ENCODE results near the gene HIP1.
"Not testable (repeated sequence)": the region's sequence is repeated elsewhere in the genome, so short reads cannot be mapped to it uniquely, and the experiment has no call there.

Gene HIP1

DNA sequence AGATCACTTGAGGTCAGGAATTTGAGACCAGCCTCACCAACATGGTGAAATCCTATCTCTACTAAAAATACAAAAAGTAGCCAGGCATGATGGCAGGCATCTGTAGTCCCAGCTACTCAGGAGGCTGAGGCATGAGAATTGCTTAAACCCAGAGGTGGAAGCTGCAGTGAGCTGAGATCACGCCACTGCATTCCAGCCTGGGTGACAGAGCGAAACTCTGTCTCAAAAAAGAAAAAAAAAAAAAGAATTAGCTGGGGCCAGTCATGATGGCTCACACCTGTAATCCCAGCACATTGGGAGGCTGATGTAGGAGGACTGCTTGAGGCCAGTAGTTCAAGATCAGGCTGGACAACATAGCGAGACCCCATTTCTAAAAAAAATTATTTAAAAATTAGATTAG lies 21.0 kb downstream of the HIP1 start:
- in situ Hi-C loops (cut with HindIII; ENCODE audit: low sequenced_read_pairs): not testable (repeated sequence)

DNA sequence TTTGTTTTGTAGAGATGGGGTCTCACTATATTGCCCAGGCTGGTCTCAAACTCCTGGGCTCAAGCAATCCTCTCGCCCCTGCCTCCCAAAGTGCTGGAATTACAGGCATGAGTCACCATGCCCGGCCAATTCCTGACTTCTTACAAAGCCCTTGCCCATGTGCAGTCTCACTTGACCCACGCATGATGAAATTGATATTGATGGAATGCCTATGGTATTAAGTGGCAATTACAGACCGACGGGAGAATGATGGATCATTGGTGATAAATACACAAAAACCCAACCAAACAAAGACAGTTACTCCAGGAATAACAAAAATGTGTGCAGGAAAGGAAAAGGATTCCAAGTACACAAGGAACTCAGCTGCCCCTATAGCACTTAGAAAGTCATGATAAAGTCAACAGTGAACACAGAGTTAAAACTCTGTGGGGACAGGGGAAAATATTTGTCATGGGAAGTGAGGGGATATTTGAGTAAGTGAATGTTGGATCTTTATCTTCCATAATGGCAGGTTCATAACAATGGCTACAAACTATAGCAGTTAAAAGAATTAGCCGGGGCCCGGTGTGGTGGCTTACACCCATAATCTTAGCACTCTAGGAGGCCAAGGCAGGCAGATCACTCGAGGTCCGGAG lies 21.6 kb downstream of the HIP1 start:
- in situ Hi-C loops (cut with HindIII; ENCODE audit: low sequenced_read_pairs): no loop called here

- in situ Hi-C loops (cut with HindIII; ENCODE audit: low sequenced_read_pairs): no loop called here
Measured at GRCh38 chr7:75715864-75716263, 22.9 kb downstream of the HIP1 start.

GRCh38 chr7:75712517-75713361 lies 26.0 kb downstream of the HIP1 start:
- in situ Hi-C loops (cut with HindIII; ENCODE audit: low sequenced_read_pairs): no loop called here

DNA sequence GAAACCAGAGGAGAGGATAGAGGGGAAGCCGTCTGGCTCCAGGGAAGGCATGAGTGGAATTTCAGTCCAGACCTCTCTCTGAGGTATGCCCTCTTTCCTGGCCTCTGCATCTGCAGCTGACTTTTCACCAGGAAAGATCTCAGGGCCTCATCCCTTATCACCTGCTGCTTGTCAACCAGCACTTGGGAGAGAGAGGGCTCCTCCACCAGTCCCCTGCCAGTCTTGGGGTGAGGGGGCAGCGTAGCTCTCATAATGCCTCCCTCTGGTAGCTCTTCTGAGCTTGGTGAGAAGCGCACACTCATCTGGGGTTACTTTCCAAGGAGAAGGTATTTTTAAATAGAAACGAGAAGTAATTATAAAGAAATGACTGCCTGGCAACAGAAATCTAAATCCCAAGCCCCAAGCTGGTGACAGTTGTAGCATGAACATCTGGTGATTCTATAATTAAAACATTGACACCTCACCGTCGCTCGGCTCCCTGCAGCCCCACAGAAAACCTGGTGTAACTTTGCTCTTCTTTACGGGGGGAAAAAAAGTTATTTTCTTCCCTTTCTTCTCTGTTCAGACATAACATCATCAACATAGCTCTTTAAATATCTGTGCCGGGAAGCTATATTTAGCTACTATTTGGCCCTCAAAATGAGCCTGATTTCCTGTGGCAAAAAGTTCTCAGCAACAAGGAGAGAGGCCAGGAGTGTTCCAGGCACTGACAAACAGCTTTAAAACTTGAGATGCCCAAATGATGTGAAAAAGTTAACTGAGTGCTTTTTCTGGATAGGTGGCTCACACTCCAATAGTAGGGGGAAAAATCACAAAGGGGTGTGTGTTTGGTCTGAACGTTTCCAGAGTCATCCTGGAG lies 26.9 kb downstream of the HIP1 start:
- in situ Hi-C loops (cut with HindIII; ENCODE audit: low sequenced_read_pairs): no loop called here

DNA sequence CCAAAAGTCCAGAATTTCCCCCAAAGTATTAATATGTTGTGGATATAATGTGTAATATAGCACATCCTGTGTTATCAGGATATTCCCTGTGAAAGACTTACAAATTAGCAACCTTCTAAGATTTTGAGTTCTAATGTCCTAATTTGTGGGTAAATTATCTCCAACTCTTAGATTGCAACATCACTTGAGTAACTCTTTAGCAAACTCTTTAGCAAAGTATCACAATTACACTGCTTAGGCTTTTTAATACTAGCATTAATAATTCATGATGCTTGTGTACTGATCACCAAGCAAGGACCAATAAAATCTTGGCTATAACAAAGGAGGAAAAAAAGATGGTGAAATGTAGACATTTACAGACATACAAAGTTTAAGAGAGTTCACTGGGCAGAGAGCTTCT lies 27.7 kb downstream of the HIP1 start:
- in situ Hi-C loops (cut with HindIII; ENCODE audit: low sequenced_read_pairs): no loop called here

DNA sequence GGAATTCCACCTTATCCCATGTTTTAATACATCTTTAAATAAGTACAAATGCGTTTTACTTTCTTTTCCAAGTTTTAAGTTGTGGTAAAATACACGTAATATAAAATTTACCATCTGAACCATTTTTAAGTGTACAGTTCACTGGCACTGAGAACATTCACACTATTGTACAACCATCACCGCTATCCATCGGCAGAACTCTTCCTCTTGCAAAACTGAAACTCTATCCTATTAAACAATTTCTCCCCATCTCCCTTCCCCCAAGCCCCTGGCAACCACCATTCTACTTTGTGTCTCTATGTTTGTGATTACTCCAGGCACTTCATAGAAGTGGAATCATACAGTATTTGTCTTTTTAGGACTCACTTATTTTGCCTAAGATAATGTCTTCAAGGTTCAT lies 33.8 kb downstream of the HIP1 start:
- in situ Hi-C loops (cut with HindIII; ENCODE audit: low sequenced_read_pairs): no loop called here

DNA sequence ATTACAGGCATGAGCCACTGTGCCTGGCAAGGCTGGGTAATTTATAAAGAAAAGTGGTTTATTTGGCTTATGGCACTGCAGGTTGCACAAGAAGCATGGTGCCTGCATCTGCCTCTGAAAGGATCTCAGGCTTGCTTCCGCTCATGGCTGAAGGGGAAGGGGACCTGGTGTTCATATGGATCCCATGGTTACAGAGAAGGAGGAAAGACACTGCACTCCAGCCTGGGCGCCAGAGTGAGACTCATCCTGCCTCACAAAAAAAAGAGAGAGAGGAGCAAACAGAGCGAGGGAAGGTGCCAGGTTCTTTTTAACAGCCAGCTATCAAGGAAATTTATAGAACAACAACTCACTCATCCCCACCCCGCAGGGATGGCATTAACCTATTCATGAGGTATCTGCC lies 36.2 kb downstream of the HIP1 start:
- in situ Hi-C loops (cut with HindIII; ENCODE audit: low sequenced_read_pairs): no loop called here

DNA sequence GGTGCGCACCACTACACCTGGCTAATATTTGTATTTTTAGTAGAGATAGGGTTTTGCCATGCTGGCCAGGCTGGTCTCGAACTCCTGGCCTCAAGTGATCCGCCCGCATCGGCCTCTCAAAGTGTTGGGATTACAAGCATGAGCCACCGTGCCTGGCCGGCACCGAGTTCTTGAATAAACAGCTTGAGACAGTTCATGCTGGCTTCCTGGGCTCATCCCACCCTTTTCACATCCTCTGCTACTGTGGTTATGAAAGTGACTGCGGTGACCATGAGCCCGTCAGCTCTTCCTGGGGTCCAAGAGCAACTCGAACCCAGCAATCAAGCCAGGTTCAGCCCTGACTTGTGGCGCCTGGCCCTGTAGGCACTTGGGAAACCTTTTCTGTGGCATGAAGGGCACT lies 38.7 kb downstream of the HIP1 start:
- in situ Hi-C loops (cut with HindIII; ENCODE audit: low sequenced_read_pairs): no loop called here

GRCh38 chr7:75698358-75698757 lies 40.4 kb downstream of the HIP1 start:
- in situ Hi-C loops (cut with HindIII; ENCODE audit: low sequenced_read_pairs): no loop called here

GRCh38 chr7:75696263-75697037 lies 42.3 kb downstream of the HIP1 start:
- in situ Hi-C loops (cut with HindIII; ENCODE audit: low sequenced_read_pairs): no loop called here

- in situ Hi-C loops (cut with HindIII; ENCODE audit: low sequenced_read_pairs): no loop called here
Measured at GRCh38 chr7:75694638-75695399, 43.9 kb downstream of the HIP1 start.

GRCh38 chr7:75693668-75694067 lies 45.1 kb downstream of the HIP1 start:
- in situ Hi-C loops (cut with HindIII; ENCODE audit: low sequenced_read_pairs): not testable (repeated sequence)

DNA sequence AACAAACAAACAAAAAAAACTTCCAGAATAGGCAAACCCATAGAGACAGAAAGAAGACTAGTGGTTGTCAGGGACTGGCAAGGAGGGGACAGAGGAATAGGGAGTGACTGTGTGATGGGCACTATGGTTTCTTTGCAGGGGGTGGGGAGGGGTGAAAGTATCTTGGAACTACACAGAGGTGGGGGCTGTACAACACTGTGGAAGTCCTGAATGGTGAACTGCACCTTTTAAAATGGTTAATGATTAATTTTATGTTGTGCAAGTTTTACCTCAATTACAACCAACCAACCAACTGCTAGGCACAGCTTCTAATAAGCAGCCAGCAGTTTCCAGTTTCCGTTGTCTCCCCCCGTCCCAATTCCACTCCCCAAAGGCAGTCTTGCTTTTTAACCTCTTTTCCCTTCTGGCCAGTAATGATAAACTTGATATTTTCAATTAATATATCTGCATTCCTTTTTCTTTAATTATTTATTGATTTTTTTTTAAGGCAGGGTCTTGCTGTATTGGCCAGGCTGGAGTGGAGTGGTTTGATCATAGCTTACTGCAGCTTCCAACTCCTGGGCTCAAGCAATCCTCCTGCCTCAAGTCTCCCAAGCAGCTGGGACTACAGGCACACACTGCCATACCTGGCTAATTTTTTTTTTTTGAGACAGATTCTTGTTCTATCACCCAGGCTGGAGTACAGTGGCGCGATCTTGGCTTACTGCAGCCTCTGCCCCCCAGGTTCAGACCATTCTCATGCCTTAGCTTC lies 46.8 kb downstream of the HIP1 start:
- in situ Hi-C loops (cut with HindIII; ENCODE audit: low sequenced_read_pairs): no loop called here

- in situ Hi-C loops (cut with HindIII; ENCODE audit: low sequenced_read_pairs): no loop called here
Measured at GRCh38 chr7:75690121-75690523, 48.6 kb downstream of the HIP1 start.

DNA sequence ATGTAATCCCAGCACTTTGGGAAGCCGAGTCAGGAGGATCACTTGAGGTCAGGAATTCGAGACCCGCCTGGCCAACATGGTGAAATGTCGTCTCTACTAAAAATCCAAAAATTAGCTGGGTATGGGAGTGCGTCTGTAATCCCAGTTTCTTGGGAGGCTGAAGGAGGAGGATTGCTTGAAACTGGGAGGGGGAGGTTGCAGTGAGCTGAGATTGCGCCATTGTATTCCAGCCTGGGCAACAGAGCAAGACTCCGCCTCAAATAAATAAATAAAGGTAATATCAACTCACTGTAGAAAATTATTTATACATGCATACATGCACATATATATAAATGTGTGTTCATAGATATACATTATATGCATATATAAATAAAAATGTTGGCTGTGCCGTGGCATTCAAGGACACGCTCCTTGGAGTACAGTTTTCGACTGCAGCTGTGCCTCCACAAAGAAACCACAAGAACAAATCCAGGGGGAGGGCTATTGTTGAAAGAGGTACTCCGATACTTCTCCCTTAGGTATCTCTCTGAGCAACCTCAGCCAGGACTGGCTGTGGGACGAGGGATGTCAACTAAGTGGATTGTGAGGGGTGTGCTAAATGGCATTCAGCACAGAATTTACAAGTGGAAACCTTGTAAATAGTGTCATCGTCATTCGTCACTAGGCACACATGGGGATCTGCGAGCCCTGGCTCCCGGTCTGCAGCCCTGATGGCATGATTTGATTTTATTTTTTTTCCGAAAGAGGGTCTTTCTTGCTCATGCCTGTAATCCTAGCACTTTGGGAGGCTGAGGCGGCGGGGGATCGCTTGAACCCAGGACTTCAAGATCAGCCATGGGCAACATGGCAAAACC lies 49.3 kb downstream of the HIP1 start:
- in situ Hi-C loops (cut with HindIII; ENCODE audit: low sequenced_read_pairs): loop anchor here (5.0 kb wide), 1 partner anchor 92 kb away; no protein-coding TSS in a partner anchor

DNA sequence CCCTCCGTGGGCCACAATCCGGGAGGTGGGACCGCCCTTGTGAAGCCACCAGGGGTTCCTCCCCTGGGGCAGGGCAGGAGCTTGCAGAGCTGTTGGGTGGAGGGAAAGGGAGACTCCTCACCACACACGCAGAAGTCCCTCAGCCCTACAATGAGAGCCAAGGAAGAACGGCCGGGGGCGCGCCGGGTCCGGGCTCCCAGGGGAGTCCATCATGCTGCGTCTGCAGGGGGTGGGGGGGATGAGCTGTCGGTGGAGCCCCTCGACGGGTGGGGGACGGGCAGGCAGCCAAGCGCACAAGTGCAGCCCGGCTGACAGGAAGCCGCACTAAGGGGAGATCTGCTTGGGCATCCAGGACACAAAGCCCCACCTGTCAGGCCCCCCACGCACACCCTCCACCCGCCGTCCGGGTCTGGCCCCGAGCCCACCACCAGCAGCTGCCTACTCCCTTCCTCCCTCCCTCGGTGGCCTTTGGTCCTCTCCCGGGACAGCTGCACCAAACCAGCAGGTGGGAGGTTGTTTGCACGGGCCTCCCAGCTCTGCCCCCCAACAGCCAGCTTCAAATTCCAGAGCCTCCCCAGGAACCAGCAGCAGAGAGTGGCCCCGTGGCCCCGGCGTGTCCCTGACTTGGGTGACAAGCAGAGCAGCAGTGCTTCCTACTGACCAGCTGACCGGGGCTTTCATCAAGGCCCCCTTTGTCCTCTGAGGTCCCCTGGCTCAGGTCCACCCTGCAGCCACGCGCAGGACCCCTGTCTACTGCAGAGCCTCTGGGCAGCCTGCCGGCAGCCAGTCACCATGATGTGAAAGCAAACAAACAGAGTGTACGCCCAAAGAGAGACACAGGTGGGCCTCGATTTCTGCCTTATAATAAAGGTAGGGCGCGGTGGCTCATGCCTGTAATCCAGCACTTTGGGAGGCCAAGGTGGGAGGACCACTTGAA lies 50.3 kb downstream of the HIP1 start:
- in situ Hi-C loops (cut with HindIII; ENCODE audit: low sequenced_read_pairs): loop anchor here (5.0 kb wide), 1 partner anchor 91 kb away; no protein-coding TSS in a partner anchor

Data from endothelial cell of hepatic sinusoid (primary cell).